ENCODE measurements around the gene AHCTF1. TPM values are rescaled to one million over a fixed set of nuclear protein-coding genes. Genes with fewer than 3 reads are reported as not detected.

AHCTF1 gene
- total and polyA plus RNA-seq, 10 of the 15 experiments (the other 5 are each of a cell fraction or from before 2014, with no cell fraction given), result 3.4 to 45.5 (median 17.8) TPM

- no peak for DNase-seq (ENCODE audit: low read depth, low spot score)
- Histone ChIP-seq H3K4me2 (ENCODE audit: control insufficient read depth, insufficient read depth) (no peak overlapping the region), H4K20me1 (ENCODE audit: control insufficient read depth, insufficient read depth) (no peaks in the 10 kb centered on the region), H3K79me2 (ENCODE audit: control insufficient read depth, insufficient read depth, low read length) (no peaks in the 10 kb centered on the region), H3K4me3 (no peak overlapping the region), H3K27ac (ENCODE audit: control insufficient read depth, insufficient read depth) (no peak overlapping the region), H3K36me3 (ENCODE audit: control insufficient read depth in 2 of 2, insufficient read depth in 2 of 2, low read length in 1 of 2) (no peaks in the 10 kb centered on the region), H3K27me3 (replicated peaks in 1 of 2; ENCODE audit: control insufficient read depth in 2 of 2, insufficient read depth in 2 of 2, low read length in 1 of 2) (no peaks in the 10 kb centered on the region), H2AFZ (ENCODE audit: control insufficient read depth, low read depth, low read length) (no peak overlapping the region), H3K9ac (ENCODE audit: control insufficient read depth, insufficient read depth, low read length) (no peak overlapping the region), H3K9me3 (replicated peaks; ENCODE audit: control insufficient read depth, insufficient read depth, low read length) (no peaks in the 10 kb centered on the region), H3K4me1 (ENCODE audit: control insufficient read depth, insufficient read depth, low read length) (no peaks in the 10 kb centered on the region)
- FAIRE-seq, result no peak
- in situ Hi-C loops (cut with MboI) (no loop called here), intact Hi-C loops (cut with micrococcal nuclease; ENCODE audit: unreplicated experiment) (no loop called here)
- RAD21 ChIA-PET (ENCODE audit: unreplicated experiment), result no interaction called here
- BruUV-seq (replicated peaks), result no TSS peak
- CTCF ChIA-PET, result no interaction called here
- POLR2A ChIA-PET, result no interaction called here
- no peak for ATAC-seq
- 22% methylated on average over 7 of the region's 8 CpGs for WGBS (ENCODE audit: insufficient coverage, insufficient replicate concordance, low lambda C conversion rate, missing lambda C conversion rate)
- SMC1A ChIA-PET (ENCODE audit: uncharacterized antibody, unreplicated experiment), result no interaction called here
- TF ChIP-seq ZNF274 (IDR thresholded peaks at IDR 0.05; ENCODE audit: insufficient read depth, insufficient read length), result no peak
- no peak for TF ChIP-seq CHD4 (IDR thresholded peaks at IDR 0.05)
- no peak for TF ChIP-seq STAT3 (IDR thresholded peaks at IDR 0.05; ENCODE audit: low read depth, low read length)
- no peak for TF ChIP-seq KAT2A (conservative IDR thresholded peaks at IDR 0.05; ENCODE audit: control insufficient read depth, low read depth, low read length)
- no peak for TF ChIP-seq CEBPB (IDR thresholded peaks at IDR 0.05; ENCODE audit: borderline replicate concordance in 1 of 2, low read depth in 2 of 2, low read length in 2 of 2)
- TF ChIP-seq MTA3 (IDR thresholded peaks at IDR 0.05; ENCODE audit: borderline replicate concordance, low read length), result no peak
- no peak for TF ChIP-seq PKNOX1 (IDR thresholded peaks at IDR 0.05)
- TF ChIP-seq SIX5 (IDR thresholded peaks at IDR 0.05; ENCODE audit: low read depth, low read length, severe bottlenecking), result no peak
- TF ChIP-seq, protein P1, sequence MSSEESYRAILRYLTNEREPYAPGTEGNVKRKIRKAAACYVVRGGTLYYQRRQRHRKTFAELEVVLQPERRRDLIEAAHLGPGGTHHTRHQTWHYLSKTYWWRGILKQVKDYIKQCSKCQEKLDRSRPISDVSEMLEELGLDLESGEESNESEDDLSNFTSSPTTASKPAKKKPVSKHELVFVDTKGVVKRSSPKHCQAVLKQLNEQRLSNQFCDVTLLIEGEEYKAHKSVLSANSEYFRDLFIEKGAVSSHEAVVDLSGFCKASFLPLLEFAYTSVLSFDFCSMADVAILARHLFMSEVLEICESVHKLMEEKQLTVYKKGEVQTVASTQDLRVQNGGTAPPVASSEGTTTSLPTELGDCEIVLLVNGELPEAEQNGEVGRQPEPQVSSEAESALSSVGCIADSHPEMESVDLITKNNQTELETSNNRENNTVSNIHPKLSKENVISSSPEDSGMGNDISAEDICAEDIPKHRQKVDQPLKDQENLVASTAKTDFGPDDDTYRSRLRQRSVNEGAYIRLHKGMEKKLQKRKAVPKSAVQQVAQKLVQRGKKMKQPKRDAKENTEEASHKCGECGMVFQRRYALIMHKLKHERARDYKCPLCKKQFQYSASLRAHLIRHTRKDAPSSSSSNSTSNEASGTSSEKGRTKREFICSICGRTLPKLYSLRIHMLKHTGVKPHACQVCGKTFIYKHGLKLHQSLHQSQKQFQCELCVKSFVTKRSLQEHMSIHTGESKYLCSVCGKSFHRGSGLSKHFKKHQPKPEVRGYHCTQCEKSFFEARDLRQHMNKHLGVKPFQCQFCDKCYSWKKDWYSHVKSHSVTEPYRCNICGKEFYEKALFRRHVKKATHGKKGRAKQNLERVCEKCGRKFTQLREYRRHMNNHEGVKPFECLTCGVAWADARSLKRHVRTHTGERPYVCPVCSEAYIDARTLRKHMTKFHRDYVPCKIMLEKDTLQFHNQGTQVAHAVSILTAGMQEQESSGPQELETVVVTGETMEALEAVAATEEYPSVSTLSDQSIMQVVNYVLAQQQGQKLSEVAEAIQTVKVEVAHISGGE (CRISPR knock-in tag; IDR thresholded peaks at IDR 0.05), result no peak
- no peak for TF ChIP-seq PAX5 (IDR thresholded peaks at IDR 0.05; ENCODE audit: borderline replicate concordance, low read depth, low read length)
- no peak for TF ChIP-seq RELA (IDR thresholded peaks at IDR 0.05; ENCODE audit: borderline replicate concordance, partially characterized antibody)
- TF ChIP-seq TAF1 (IDR thresholded peaks at IDR 0.05; ENCODE audit: borderline replicate concordance, low read depth, low read length), result no peak
- TF ChIP-seq EGR1 (IDR thresholded peaks at IDR 0.05; ENCODE audit: borderline replicate concordance in 1 of 2, low read depth in 2 of 2, low read length in 2 of 2), result no peak
These were observed 134.6 kb downstream of the AHCTF1 start for GRCh38 chr1:246797157-246797556.
